EL (cell line): Measurements from ENCODE around the gene CORO7.

Experiments
- DNase-seq: peaks from one replicate; pipeline ENCODE4 v3.0.0-alpha.2; 2016

The CORO7 gene

DNA sequence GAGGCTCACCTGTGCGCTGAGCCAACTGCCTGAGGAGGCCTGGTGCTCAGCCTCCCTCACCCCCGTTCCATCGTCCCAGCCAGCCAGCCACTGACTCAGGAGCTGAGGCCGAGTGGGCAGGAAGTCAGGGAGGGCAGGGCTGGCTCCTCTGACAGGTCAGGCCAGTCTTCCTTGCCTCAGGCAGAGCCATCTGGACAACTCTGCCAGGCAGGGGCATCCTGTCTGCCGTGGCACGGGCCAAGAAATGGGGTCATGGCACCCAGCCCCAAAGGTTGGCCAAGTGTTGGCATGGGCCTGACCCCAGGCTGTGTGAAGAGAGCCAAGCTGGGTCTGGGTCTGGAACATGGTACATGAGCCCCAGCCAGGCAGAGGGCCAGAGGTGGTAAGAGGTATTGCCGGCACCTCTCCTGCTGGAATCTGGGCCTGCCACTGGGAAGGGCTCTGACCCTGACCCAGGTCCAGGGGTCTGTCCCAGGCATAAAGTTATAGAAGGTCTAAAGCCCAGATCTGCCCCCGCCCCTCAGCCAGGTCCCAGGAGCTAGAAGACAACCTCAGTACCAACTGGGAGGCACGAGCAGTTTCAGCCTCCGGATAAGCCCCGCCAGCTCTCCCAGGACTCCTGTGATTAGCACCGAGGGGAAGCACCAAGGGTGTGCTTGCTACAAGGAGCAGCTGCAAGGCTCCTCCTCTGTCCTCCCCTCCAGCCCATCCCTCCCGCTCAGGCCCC, 47.2 kb downstream of the CORO7 start:
- peak; percentile 80 for DNase-seq

DNA sequence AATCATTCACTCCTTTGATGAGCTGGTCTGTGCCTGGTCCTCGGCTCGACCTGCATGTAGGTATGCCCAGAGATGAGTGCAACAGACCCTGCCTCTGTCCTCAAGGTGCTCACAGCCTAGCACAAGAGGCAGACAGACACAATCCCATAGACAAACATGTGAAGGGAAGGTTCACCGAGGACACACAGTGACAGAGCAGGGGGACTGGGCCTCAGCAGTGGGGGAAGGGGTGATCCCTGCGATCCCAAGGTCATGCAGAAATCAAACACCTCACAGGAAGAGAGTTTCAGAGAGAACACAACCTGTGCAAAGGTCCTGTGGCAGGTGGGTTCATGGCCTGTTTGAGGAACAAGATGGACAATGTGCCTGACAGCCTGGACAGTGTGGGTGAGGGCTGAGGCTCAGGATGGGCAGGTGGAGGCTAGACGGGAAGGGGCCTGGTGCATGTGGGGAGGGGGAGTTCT, 49.0 kb downstream of the CORO7 start:
- no peak for DNase-seq

DNA sequence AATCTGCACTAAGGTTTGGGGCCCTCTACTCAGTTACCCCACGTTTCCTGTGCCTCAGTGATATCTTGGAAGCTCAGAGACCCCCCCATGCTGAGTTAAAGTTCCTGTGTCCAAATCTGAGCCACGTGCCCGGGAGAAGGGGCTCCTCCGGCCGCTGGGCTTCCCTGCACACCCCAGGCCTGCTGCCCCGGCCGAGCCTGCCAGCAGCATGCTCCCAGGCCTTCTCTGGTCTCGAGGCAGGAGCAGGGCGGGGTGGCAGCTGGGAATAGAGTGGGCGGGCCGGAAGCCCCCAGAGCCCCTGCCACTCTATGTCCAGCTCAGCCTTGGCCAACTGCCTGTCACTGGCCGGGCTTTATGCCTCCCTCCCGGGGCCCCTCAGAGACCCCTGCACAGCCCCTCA, 50.4 kb downstream of the CORO7 start:
- no peak for DNase-seq

DNA sequence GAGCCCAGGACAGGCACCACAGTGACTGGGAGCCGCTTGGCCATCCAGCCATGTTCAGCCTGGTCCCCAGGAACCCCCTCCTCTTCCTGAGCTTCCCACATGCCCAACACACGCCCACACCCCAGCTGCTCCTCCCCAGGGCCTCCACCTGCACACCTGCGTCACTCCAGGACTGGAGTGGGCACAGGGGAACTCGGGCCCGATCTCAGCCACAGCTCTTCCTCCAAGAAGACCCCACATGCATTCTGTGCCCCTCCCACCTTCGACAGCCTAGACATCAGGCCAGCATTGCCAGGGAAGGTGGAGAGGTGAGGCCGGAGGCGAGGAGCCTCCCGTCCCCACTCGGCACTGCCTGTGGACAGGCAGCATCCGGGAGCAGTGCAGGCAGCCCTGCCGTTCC, 50.8 kb downstream of the CORO7 start:
- no peak for DNase-seq

DNA sequence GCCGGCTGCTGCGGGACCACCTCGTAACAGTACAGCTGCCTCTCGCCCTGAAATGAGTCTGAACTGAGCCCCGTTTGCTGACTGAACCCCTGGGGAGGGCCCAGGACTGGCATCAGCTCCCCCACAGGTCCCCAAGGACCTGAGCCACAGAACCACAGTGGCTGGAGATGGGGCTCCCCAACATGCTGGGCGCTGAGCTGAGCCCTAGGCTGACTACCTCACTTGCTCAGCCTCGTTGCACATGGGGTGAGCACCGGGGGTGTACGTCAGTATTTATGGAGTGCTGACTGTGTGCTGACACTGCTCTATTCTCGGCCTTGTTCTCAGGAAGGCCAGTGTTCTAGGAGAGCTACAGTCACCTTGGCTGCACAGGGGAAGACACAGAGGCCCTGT, 51.4 kb downstream of the CORO7 start:
- DNase-seq = no peak

DNA sequence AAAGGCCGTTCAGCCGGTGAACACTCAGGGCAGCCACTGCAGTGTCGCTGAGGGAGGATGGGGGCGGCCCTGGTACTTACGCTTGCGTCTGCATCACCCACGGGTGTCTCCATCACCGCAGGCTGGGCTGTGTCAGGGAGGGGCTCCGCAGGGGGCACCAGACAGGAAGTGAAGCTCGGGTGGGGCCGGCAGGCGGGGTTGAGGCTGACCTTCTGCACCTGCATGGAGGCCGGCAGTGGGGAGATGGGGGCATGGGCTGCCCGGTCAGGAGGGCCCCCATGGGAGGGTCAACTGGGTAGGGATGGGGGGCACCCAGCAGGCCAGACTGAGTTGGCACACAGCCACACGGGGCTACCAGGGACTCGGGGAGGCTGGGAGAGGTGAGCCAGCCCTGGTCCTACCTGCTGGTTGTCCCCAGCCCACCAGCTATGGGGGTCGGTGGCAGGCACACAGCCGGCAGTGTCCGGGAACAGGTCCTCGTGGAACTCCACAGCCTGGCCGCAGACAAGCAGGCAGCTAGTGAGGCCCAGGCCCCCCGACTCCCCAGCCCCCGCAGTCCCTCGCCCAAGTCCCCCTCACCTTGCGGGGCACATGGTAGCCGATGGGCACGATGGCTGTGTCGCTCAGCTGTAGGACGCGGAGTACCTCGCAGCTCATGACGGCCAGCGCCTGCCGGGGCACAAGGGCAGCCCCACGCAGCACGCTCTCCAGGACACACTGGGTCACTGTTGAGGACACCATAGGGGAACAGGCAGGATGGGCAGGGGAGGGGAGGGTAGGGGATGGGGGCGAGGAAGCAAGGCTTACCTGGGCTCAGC, 52.0 kb downstream of the CORO7 start:
- DNase-seq = no peak

DNA sequence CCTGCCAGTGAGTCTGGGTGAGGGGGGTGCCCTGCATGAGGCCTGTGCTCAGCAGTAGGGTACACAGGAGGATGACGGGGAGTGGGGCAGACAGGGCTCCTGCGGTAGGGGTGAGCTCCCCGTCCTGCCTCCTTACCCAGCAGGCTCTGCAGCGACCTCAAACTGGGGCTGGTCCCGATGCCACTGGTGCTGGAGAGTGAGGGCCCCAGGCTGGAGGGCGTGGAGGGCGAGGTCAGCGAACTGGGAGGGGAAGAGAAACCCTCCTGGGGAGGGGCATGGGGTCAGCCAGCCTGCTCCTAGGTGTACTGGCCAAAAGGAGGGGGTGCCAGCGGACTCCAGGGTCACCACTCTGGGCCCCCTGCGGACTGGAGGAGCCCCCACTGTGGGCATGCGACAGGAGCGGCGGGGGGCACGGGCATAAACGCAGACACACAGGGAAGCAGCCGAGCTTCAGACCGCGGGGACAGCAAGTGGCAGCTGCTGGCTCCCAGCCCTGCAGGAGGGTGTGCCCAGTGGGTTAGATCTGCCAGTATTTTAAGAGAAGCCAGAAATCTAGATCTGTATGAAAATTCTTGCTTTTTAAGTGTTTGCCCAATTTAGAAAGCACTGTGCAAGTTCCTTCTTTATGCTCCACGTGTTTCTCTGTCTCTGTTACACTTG, 53.8 kb downstream of the CORO7 start:
- DNase-seq = no peak

DNA sequence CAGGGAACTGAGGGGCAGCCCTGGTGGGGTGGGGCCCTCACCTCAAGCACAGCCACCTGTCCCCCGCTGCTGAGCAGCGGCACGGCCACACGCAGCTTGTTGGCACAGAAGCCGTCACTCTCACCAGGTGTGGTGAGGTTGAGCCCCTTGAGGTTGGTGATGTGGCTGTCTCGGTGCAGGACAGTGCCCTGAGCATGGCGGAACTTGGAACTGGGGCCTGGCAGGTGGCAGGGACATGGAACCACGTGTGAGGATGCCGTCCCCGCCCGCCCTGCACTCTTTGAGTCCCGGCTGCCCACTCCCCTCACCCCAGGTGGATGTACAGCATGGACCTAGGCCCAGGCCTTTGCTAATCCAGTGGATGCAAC, 54.5 kb downstream of the CORO7 start:
- DNase-seq = no peak

DNA sequence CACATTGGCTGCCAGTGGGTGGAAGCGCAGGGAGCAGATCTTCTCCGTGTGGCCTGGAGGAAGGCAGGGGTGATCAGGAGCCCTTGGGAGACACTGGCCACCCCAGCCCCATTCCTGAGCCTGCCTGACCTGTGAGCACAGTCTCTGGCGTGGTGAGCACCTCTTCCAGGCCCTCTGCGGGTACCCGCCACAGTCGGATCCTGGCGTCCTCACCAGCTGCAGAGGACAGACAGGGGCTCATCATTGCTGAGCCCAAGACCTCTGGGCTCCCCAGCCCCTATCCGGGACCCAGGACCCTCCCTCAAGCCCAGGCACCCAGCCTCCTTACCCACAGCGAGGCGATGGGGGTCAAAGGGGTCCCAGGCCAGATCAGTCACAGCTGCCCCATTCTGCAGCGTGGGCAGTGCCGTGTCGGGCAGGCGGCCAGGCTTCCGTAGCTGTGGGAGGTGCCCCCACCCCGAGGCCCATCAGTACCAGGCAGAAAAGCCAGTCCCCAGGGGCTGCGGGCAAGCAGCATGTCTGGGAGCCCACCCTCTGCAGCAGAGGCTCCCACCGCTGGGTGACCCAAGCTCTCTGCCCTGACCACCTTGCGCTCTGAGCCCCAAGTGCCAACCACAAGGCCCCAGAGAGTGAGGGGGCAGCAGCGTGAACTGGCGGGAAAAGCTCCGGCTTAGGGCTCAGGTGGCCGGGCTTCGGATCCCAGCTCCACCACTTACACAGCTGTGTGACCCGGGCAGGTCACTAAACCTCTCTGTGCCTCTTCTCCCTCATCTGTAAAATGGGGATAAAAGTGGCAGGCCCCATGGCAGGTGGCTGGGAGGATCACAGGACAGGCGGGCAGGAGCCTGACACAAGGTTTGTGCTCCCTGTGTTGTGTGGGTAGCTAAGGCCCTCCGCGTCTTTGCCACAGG, 55.1 kb downstream of the CORO7 start:
- DNase-seq = no peak

DNA sequence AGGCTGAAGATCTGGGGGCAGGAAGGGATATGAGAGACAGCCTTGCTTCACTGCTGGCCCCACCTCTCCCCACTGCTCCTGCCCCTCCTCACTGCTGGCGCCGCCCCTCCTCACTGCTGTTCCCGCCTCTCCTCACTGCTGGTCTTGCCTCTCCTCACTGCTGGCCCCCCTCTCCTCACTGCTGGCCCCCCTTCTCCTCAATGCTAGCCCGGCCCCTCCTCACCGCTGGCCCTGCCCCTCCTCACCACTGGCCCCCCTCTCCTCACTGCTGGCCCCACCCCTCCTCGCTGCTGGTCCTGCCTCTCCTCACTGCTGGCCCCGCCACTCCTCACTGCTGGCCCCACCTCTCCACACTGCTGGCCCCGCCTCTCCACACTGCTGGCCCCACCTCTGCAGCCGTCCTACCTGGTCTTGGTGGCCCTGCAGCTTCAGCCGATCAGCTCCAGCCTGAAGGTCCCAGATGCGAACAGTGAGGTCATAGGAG, 55.8 kb downstream of the CORO7 start:
- no peak for DNase-seq

DNA sequence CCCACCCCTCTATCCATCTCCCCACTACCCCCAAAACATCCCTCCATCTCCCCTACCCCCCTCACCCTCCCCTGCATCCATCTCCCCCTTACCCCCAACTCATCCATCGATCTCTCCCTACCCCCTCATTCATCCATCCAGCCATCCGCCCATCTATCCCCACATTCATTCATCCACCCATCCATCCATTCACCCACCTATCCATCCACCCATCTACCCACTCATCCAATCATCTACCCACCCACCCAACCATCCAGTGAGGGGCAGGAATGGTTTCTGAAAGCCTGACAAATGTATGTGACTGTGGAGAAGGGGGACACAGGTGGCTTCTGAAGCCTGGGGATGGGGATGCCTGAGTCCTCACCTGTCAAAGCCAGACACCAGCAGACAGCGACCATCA, 56.5 kb downstream of the CORO7 start:
- DNase-seq = no peak

DNA sequence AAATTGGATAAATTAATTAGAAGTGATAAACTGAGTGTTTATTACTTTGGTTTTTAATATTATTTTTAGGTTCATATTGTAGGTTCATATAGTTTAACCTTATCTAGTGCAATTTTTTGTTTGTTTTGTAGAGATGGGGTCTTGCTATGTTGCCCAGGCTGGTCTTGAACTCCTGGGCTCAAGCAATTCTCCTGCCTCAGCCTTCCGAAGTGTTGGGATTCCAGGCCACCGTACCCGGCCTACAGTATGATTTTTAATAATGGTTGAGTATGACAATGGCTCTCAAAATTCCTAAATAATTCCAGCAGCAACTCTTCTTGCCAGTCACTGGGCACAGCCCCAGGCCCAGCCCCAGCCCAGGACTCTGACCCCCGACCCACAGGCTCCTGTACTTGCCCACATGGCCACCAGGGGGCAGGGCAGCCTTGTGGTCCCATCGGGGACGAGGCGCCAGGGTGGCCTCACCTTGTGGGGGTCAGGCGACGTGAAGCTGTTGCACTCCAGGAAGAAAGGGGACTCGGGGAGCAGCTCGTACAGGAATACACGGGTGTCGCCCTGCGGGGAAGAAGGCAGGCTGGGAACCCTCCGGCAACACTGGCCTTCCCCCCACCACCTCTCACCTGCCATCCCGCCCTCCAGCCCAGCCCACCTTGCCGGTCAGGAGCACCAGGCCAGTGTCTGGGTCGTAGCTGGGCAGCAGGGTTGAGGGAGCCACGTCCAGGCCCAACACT, 57.4 kb downstream of the CORO7 start:
- DNase-seq = peak; percentile 36

DNA sequence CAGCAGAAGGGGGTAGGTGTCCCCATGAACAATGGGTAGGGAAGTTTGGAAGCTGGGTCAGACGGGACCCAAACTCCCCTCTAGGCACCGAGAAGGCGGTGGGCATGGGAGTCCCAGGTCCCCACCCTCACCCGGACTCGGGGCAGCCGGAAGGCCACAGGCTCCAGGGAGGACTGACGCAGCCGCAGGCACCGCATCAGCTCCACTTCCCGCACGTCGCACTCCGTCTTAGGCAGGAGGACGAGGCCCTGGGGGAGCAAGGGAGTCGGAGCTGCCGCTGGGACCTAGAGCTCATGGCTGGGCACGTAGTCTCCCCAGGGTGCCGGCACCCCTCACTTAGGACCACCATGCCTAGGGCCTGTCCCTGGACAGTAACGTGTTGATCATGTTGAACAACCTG, 58.2 kb downstream of the CORO7 start:
- DNase-seq = no peak

DNA sequence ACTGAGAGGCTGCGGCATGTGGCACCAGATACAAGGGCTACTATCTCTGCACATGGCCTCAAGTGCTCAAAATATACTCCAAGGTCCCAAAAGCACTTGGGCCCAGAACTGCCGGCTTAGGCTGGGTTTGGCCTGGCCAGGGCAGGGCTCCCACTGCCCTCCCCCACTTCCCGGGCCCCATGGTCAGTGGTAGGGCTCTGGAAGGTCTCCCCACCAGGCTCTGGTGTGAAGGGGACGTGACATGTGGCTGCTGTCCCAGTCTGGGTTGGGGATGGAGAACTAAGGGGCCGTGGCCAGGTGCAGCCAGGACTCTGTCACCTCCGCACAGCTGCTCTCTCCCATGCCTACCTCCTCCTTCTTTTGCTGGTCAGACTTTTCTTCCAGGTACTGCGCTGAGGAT, 59.6 kb downstream of the CORO7 start:
- no peak for DNase-seq

DNA sequence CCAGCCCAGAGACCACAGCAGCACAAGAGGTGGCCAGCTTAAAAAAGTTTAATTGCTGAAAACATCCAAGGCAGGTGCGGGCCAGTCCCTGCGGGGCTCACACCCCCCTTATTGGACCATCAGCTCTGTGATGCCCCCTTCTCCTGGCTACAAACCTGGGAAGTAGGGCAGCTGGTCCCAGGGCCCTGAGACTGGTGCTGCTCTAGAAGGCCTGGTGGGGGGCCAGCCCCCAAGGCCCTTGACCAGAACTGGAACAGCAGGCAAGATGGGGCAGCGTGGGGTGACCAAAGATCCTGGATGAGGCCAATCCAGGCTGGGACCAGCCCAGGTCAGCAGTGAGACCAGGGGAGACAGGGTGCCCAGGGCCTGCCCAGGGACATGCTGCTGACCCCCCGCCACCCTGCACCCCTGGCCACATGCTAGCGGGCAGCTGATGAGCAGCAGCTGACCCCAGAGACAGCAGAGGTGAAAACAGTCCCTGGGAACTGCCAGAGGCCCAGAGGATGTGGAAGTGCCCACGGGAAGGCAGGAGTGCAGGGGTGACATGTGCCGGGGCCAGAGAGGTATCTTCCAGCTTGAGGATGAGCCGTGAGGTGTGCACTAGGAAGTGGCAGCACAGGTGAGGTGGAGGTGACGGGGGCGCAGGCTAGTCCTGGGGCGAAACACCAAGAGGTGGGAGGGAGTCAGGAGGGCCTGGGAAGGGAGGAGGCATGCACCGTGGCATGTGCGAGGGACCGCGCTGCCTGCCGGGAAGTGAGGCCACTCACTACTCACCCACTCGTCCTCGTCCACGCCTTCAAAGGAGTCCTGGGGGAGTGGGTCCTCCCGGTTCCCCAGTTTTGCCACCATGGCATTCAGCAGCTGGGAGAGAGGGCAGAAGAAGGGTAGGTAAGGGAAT, 61.6 kb downstream of the CORO7 start:
- no peak for DNase-seq

DNA sequence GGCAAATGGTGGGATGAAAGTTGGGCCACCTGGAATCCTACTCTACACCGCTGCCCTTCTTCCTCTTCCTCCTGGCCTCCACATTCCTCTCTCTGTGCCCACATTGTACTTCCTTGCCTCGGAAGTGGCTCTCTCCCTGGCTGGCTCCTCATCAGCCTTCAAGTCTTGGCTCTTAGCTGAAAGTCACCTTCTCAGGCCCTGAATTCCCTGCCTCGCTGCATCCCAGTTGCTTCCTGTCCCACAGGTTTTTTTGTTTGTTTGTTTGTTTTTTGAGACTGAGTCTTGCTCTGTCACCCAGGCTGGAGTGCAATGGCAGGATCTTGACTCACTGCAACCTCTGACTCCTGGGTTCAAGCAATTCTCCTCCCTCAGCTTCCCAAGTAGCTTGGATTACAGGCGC, 62.7 kb downstream of the CORO7 start:
- no peak for DNase-seq

DNA sequence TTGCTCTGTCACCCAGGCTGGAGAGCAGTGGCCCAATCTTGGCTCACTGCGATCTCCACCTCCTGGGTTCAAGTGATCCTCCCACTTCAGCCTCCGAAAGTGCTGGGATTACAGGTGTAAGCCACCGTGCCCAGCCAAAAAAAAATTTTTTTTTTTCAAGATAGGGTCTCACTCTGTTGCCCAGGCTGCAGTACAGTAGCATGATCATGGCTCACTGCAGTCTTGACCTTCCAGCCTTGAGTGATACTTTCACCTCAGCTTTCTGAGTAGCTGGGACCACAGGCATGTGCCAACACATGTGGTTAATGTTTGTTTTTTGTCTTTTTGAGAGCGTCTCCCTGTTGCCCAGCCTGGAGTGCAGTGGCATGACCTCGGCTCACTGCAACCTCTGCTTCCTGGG, 63.6 kb downstream of the CORO7 start:
- no peak for DNase-seq

DNA sequence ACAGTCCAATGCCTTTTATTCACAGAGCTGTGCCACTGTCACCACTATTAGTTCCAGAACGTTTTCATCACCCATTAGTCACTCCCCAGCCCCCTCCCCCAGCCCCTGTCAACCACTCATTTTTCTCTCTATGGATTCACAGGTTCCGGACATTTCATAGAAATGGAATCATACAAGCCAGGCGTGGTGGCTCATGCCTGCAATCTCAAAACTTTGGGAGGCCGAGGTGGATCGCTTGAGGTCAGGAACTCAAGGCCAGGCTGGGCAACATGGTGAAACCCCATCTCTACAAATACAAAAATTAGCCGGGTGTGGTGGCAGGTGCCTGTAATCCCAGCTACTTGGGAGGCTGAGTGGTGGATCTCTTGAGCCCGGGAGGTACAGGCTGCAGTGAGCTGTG, 64.5 kb downstream of the CORO7 start:
- peak; percentile 77 for DNase-seq

DNA sequence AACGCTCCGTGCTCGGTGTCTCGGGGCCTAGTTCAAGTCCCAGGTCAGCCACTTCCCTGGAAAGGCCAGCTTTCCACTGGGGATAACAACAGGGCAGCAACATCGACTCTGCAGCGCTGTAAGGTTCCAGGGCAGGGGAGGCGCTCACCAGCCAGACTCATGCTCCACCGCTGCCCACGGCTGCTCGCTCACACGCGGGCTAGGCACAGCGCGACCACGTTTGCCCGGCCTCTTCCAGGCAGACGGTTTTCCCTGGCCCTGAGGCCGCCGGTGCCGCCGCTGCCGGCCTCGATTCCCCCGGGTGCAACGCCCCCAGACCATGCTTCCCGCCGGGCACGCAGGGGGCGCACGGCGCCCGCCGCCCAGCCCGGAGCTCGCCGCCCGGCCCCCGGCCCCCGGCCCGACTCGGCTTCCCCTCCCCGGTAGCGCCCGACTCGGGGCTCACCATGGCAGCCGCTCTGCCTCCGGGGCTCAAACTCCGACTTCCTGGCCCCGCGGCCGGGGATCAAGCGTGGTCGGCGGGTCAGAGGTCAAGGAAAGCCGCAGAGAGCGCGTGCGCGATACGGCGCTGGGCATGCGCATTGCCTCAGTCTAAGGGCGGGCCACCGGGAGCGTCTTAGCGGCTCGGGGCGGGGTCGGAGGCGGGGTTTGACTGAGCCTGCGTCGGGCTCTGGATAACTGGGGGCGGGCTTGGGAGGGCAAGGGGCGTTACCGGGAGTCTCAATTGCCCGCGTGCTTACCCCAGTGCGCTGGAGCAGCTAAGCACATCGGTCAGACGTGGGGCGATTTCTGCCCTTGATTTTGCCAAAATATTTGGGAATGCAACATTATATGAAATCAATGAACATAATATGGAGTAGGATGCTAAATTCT, 65.4 kb downstream of the CORO7 start, which contains the start of gene PAM16:
Gene PAM16, minus strand, starts transcription at position 535 of the 873 bp plus-strand sequence. Its CDS starts 87 bp downstream, at position 448.
- DNase-seq = peak; percentile 94

DNA sequence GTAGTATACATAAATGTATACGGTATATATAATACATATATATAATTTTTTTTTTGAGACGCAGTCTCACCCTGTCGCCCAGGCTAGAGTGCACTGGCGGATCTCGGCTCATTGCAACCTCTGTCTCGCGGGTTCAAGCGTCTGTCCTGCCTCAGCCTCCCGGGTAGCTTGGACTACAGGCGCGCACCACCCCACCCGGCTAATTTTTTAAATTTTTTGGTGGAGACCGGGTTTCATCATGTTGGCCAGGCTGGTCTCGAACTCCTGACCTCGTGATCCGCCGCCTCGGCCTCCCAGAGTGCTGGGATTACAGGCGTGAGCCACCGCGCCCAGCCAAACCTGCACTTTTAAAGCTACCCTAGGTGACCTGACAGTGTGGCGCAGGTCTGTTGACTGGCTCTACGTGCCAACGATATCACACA, 66.0 kb downstream of the CORO7 start:
- no peak for DNase-seq
